ENCODE results near the gene MAGEB16.

Gene MAGEB16

GRCh38 chrX:35809781-35810180 lies 11.6 kb downstream of the MAGEB16 start:
- DNase-seq (ENCODE audit: low read depth) = no peak
- no peak for TF ChIP-seq CTCF (IDR thresholded peaks at IDR 0.05; ENCODE audit: control insufficient read depth, insufficient read depth, low read depth, low read length, missing control alignments)
- no peak overlapping the region for H3K4me3 ChIP-seq (ENCODE audit: control insufficient read depth, low read depth, low read length)

- DNase-seq (ENCODE audit: low read depth) = no peak
Observed at GRCh38 chrX:35819241-35819640, 21.1 kb downstream of the MAGEB16 start.

GRCh38 chrX:35826503-35826902 lies 28.4 kb downstream of the MAGEB16 start:
- DNase-seq (ENCODE audit: low read depth) = no peak
- TF ChIP-seq CTCF (IDR thresholded peaks at IDR 0.05; ENCODE audit: control insufficient read depth, insufficient read depth, low read depth, low read length, missing control alignments) = no peak

More at GRCh38 chrX:35819241-35819640, 21.1 kb downstream of the MAGEB16 start:
- H3K4me3 ChIP-seq (ENCODE audit: control insufficient read depth, low read depth, low read length) = no peak overlapping the region
- no peak for TF ChIP-seq CTCF (IDR thresholded peaks at IDR 0.05; ENCODE audit: control insufficient read depth, insufficient read depth, low read depth, low read length, missing control alignments)

GRCh38 chrX:35829501-35829900 lies 31.4 kb downstream of the MAGEB16 start:
- no peak for TF ChIP-seq CTCF (IDR thresholded peaks at IDR 0.05; ENCODE audit: control insufficient read depth, insufficient read depth, low read depth, low read length, missing control alignments)
- H3K4me3 ChIP-seq (ENCODE audit: control insufficient read depth, low read depth, low read length) = no peak overlapping the region
- DNase-seq (ENCODE audit: low read depth) = no peak

More at GRCh38 chrX:35826503-35826902, 28.4 kb downstream of the MAGEB16 start:
- H3K4me3 ChIP-seq (ENCODE audit: control insufficient read depth, low read depth, low read length) = no peak overlapping the region

- TF ChIP-seq CTCF (IDR thresholded peaks at IDR 0.05; ENCODE audit: control insufficient read depth, insufficient read depth, low read depth, low read length, missing control alignments) = no peak
- DNase-seq (ENCODE audit: low read depth) = no peak
- H3K4me3 ChIP-seq (ENCODE audit: control insufficient read depth, low read depth, low read length) = no peak overlapping the region
Observed at GRCh38 chrX:35841872-35842271, 43.7 kb downstream of the MAGEB16 start.

GRCh38 chrX:35842674-35843073 lies 44.5 kb downstream of the MAGEB16 start:
- no peak for TF ChIP-seq CTCF (IDR thresholded peaks at IDR 0.05; ENCODE audit: control insufficient read depth, insufficient read depth, low read depth, low read length, missing control alignments)
- H3K4me3 ChIP-seq (ENCODE audit: control insufficient read depth, low read depth, low read length) = no peak overlapping the region
- no peak for DNase-seq (ENCODE audit: low read depth)

GRCh38 chrX:35847736-35848135 lies 49.6 kb downstream of the MAGEB16 start:
- TF ChIP-seq CTCF (IDR thresholded peaks at IDR 0.05; ENCODE audit: control insufficient read depth, insufficient read depth, low read depth, low read length, missing control alignments) = no peak
- no peak for DNase-seq (ENCODE audit: low read depth)
- H3K4me3 ChIP-seq (ENCODE audit: control insufficient read depth, low read depth, low read length) = no peak overlapping the region

Data from AG09309 (cell line).